Suprapubic skin (tissue), 4 donors: ENCODE data around the gene ASB11. TPM values are rescaled to one million over a fixed set of nuclear protein-coding genes. Genes with fewer than 3 reads are reported as not detected.

Experiments used
- DNase-seq, 2 donors: peaks; one replicate each; pipeline ENCODE4 v3.0.0-alpha.2; 2019; ENCODE audit warnings: low spot score in 2 of 2
- H3K27ac ChIP-seq: fragments of 200-600 bp; sonication (generic); one replicate; pipeline ENCODE4 v1.5.1; 2019
- H3K27me3 ChIP-seq: fragments of 200-600 bp; sonication (generic); one replicate; pipeline ENCODE4 v1.5.1; 2019
- H3K36me3 ChIP-seq: fragments of 200-600 bp; sonication (generic); one replicate; pipeline ENCODE4 v1.5.1; 2019
- H3K4me1 ChIP-seq: fragments of 200-600 bp; sonication (generic); one replicate; pipeline ENCODE4 v1.5.1; 2019
- H3K4me3 ChIP-seq: fragments of 200-600 bp; sonication (generic); one replicate; pipeline ENCODE4 v1.5.1; 2019; ENCODE audit warnings: mild to moderate bottlenecking
- H3K9me3 ChIP-seq: fragments of 200-600 bp; sonication (generic); one replicate; pipeline ENCODE4 v1.5.1; 2019
- EP300 ChIP-seq: sonication (generic); formaldehyde crosslinking; IDR thresholded peaks from one replicate; pipeline ENCODE4 v1.6.1; 2017; ENCODE audit warnings: antibody characterized with exemption
- POLR2A ChIP-seq, 2 donors: fragments of 450-650 bp; IDR thresholded peaks; one replicate each; pipeline ENCODE4 v1.6.1; 2017; ENCODE audit warnings: antibody characterized with exemption in 2 of 2, mild to moderate bottlenecking in 2 of 2, moderate library complexity in 2 of 2
- POLR2AphosphoS5 ChIP-seq, 3 donors: sonication (generic); formaldehyde crosslinking; IDR thresholded peaks; one replicate each; pipeline ENCODE4 v1.6.1; 2017; ENCODE audit warnings: antibody characterized with exemption in 3 of 3
- WGBS: methylation state at CpG from one replicate; pipeline ENCODE4 v1.1.5; 2018; 5-methylcytosine and 5-hydroxymethylcytosine counted together
- total RNA-seq, 4 donors: library from RNA; depleted of rRNA; stranded (reverse); fragments of >200 nt; gene quantifications; one replicate each; pipeline ENCODE4 v1.1.0, GENCODE V29; 2016
- TF ChIP-seq, protein P1 (sequence below), 2 donors: fragments of 200-600 bp in 1 of 2; fragments of 450-650 bp in 1 of 2; sonication (generic) in 1 of 2; IDR thresholded peaks; one replicate each; pipeline ENCODE4 v1.5.1; 2016 to 2019; ENCODE audit warnings: antibody characterized with exemption in 2 of 2, mild to moderate bottlenecking in 1 of 2, moderate library complexity in 1 of 2

ASB11 gene
- total RNA-seq, 4 donors from 2014 or later: 0.42 to 2.0 (median 1.8) TPM

- H3K4me3 ChIP-seq: no peak overlapping the region
- H3K36me3 ChIP-seq: no peaks in the 10 kb centered on the region
- no peaks in the 10 kb centered on the region for H3K4me1 ChIP-seq
- TF ChIP-seq POLR2A (IDR thresholded peaks at IDR 0.05): no peak
- TF ChIP-seq EP300: no peak
- TF ChIP-seq, protein P1, sequence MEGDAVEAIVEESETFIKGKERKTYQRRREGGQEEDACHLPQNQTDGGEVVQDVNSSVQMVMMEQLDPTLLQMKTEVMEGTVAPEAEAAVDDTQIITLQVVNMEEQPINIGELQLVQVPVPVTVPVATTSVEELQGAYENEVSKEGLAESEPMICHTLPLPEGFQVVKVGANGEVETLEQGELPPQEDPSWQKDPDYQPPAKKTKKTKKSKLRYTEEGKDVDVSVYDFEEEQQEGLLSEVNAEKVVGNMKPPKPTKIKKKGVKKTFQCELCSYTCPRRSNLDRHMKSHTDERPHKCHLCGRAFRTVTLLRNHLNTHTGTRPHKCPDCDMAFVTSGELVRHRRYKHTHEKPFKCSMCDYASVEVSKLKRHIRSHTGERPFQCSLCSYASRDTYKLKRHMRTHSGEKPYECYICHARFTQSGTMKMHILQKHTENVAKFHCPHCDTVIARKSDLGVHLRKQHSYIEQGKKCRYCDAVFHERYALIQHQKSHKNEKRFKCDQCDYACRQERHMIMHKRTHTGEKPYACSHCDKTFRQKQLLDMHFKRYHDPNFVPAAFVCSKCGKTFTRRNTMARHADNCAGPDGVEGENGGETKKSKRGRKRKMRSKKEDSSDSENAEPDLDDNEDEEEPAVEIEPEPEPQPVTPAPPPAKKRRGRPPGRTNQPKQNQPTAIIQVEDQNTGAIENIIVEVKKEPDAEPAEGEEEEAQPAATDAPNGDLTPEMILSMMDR (IDR thresholded peaks at IDR 0.05): no peak
- TF ChIP-seq POLR2AphosphoS5 (IDR thresholded peaks at IDR 0.05): no peak
- no peaks in the 10 kb centered on the region for H3K27me3 ChIP-seq
- no peaks in the 10 kb centered on the region for H3K9me3 ChIP-seq
- DNase-seq: no peak
- WGBS: 76% methylated on average over 3 of the region's 3 CpGs
- H3K27ac ChIP-seq: peak overlapping the region; percentile 29
Observed at GRCh38 chrX:15298780-15299179, 16.7 kb downstream of the ASB11 start.

- Histone ChIP-seq H3K4me3 (no peak overlapping the region), H3K9me3 (no peaks in the 10 kb centered on the region), H3K4me1 (no peaks in the 10 kb centered on the region), H3K36me3 (no peaks in the 10 kb centered on the region), H3K27me3 (no peaks in the 10 kb centered on the region), H3K27ac (no peak overlapping the region)
- WGBS: 55% methylated on average over 2 of the region's 2 CpGs
- no peak for DNase-seq
- TF ChIP-seq, protein P1 (IDR thresholded peaks at IDR 0.05): no peak
- TF ChIP-seq POLR2A (IDR thresholded peaks at IDR 0.05): no peak
- no peak for TF ChIP-seq POLR2AphosphoS5 (IDR thresholded peaks at IDR 0.05)
- no peak for TF ChIP-seq EP300
Observed at GRCh38 chrX:15298201-15298600, 17.2 kb downstream of the ASB11 start.

- no peaks in the 10 kb centered on the region for H3K9me3 ChIP-seq
- H3K36me3 ChIP-seq: no peaks in the 10 kb centered on the region
- DNase-seq: no peak
- H3K4me1 ChIP-seq: no peaks in the 10 kb centered on the region
- no peak overlapping the region for H3K27ac ChIP-seq
- TF ChIP-seq POLR2A (IDR thresholded peaks at IDR 0.05) (no peak), EP300 (no peak), POLR2AphosphoS5 (IDR thresholded peaks at IDR 0.05) (no peak)
- TF ChIP-seq, protein P1 (IDR thresholded peaks at IDR 0.05): no peak
- 87% methylated on average over 2 of the region's 2 CpGs for WGBS
- no peaks in the 10 kb centered on the region for H3K27me3 ChIP-seq
- H3K4me3 ChIP-seq: no peak overlapping the region
Observed at GRCh38 chrX:15293451-15293850, 22.0 kb downstream of the ASB11 start.

DNA sequence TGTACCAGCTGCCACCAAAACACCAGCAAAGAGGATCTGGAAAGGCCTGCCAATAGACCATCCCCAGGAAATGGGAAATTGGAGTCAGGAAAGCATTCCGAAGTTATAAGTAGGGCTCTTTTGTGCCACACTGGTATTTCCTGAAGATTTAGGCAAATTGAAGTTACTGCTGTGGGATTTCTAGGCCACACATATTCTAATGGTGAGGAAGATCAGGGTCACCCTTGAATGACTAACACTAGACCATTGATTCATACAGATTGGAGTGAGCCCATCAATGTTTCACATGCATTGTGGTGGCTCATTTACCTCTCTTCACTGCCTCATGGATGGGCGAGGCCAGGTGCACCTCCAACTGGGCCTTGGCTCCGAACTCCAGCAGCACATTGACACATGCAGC lies 22.6 kb downstream of the ASB11 start:
- TF ChIP-seq POLR2A (IDR thresholded peaks at IDR 0.05): no peak
- no peak for TF ChIP-seq EP300
- TF ChIP-seq, protein P1 (IDR thresholded peaks at IDR 0.05): no peak
- TF ChIP-seq POLR2AphosphoS5 (IDR thresholded peaks at IDR 0.05): no peak
- H3K36me3 ChIP-seq: no peaks in the 10 kb centered on the region
- no peak for DNase-seq
- H3K9me3 ChIP-seq: no peaks in the 10 kb centered on the region
- H3K27ac ChIP-seq: no peak overlapping the region
- no peaks in the 10 kb centered on the region for H3K27me3 ChIP-seq
- no peaks in the 10 kb centered on the region for H3K4me1 ChIP-seq
- WGBS: 75% methylated on average over 3 of the region's 3 CpGs
- H3K4me3 ChIP-seq: no peak overlapping the region

DNA sequence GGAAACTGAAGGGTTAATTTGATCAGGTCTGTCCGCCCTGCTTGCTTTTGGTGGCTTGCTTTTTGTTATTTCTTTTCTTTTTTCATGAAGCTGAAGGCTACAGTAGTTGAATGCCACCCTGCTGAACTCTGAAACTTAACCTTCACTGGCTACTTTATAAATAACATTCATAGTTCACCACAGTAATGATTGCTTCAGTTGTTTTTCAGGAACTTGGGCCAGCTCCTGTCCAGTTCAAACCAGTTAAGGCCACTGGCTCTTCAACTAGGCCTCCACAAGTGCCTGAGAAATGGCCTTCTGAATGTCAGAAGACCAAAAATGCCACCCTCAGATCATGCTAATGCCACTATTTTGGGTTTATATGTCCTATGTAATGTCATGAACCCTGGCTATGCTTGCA lies 37.8 kb downstream of the ASB11 start:
- Histone ChIP-seq H3K27ac (no peak overlapping the region), H3K9me3 (no peaks in the 10 kb centered on the region), H3K4me1 (no peaks in the 10 kb centered on the region), H3K36me3 (no peaks in the 10 kb centered on the region), H3K27me3 (no peaks in the 10 kb centered on the region), H3K4me3 (no peak overlapping the region)
- no peak for DNase-seq
- 48% methylated on average over 1 of the region's 1 CpG for WGBS
- TF ChIP-seq POLR2AphosphoS5 (IDR thresholded peaks at IDR 0.05) (no peak), EP300 (no peak), POLR2A (IDR thresholded peaks at IDR 0.05) (no peak)
- TF ChIP-seq, protein P1 (IDR thresholded peaks at IDR 0.05): no peak
